HG02571 (cell line): ENCODE results near the gene NHSL2.

Source experiments
- ATAC-seq: cut with Tn5 transposase; IDR thresholded peaks from one replicate; pipeline ENCODE4 v1.9.1; 2021; ENCODE audit warnings: mild to moderate bottlenecking, moderate library complexity; ENCODE audit not compliant: unreplicated experiment

NHSL2 gene

DNA sequence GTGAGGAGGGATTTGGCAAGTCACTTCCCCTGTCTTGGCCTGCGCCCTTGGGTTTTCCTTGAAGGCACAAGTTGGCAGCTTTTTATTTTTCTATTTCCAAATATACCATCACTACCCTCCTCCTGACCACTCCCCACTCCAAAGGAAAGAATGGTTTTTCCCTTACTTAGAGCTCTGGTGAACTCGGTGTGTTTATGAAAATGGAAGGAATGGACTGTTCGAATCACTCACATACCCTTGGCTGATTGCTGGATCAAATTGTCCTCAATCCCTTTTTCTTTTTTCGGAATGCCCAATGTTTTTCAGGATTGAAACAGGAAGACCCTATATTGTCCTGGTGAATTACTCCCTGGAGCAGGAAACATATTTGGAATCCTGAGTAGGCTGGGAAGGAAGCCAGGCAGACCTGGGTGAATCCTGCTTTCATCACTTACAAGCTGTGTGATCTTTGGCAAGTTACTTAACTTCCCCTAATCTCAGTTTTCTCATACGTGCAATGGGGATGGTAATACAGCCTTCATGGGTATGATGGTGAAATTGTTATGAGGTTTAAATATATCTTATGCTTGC is 150.4 kb downstream of the NHSL2 start:
- ATAC-seq: no peak

- no peak for ATAC-seq
Measured at GRCh38 chrX:72062916-72063315, 152.3 kb downstream of the NHSL2 start.

GRCh38 chrX:72069350-72070160 is 158.9 kb downstream of the NHSL2 start:
- no peak for ATAC-seq

DNA sequence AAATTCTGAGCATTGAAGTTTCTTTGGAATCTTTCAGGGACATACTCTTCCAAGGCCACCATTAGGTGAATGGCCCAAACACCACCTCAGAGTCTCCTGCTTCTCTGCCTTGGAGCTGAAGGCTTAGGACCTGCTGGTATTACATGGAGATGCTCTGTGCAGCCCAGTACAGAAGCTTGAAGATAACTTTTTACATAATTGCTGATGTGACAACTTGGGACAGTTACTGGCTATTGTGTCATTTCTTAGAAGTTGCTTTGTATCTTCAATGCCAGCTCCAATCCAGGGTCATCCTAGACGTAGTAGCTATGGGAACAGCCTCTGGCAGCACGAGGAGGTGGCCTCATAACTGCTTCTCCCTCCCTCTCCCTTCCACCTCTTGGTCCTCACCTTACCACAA is 160.6 kb downstream of the NHSL2 start:
- ATAC-seq: no peak

GRCh38 chrX:72073633-72074032 is 163.0 kb downstream of the NHSL2 start:
- ATAC-seq: no peak

GRCh38 chrX:72078411-72078810 is 167.8 kb downstream of the NHSL2 start:
- ATAC-seq: no peak

GRCh38 chrX:72079607-72080006 is 169.0 kb downstream of the NHSL2 start:
- ATAC-seq: no peak

- no peak for ATAC-seq
Measured at GRCh38 chrX:72080150-72080549, 169.5 kb downstream of the NHSL2 start.

GRCh38 chrX:72080800-72081199 is 170.2 kb downstream of the NHSL2 start:
- no peak for ATAC-seq

DNA sequence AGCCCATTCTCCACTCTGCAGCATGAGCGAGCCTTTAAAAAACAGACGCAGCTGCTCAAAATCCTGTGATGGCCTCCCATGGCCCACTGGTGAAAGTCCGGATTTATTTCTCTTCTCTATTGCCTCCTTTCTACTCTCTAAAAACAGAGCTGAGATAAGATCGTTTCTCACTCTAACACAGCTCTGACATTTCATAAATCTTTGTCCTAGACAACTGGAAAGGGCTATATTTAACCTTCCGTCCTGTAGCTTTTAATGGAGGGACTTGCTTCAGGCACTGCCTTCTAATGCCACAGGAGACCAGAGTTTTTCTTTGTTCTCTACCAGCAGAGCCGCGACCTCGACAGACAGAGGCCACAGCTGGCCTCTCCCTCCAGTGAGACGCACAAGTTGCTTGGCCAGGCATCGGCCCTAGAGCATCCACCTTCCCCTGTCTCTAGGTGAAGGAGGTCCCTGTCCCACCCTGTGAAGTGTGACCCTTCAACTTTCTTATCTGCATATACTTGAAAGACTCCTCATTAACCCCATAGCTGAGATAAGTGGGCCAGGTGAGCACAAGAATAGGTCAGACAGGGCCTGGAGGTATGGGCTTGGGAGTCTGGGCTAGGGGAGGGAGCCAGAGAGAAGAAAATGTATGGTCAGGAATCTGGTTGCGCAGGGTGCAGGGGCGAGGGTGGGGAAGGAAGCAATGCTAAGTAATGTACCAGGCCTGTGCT is 171.1 kb downstream of the NHSL2 start:
- no peak for ATAC-seq

- no peak for ATAC-seq
Measured at GRCh38 chrX:72083291-72083690, 172.6 kb downstream of the NHSL2 start.

DNA sequence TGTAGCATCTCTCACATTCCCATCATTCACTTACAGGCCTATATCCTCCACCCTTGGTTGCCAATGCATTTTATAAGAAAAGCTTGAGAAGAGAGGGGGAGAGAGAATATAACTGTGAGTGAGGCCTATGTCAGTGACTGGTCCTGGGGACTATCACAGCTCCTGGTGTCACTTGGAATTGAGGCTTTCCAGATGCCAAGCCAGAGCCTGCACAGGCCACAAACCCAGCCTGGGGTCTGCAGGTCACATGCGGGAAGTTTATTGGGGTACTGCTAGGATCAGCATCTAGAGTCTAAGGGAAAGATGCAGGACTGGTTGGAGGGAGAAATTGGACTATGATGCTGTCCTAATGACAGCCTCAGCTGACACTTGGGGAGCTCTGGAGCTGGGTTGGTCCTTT is 173.5 kb downstream of the NHSL2 start:
- no peak for ATAC-seq

DNA sequence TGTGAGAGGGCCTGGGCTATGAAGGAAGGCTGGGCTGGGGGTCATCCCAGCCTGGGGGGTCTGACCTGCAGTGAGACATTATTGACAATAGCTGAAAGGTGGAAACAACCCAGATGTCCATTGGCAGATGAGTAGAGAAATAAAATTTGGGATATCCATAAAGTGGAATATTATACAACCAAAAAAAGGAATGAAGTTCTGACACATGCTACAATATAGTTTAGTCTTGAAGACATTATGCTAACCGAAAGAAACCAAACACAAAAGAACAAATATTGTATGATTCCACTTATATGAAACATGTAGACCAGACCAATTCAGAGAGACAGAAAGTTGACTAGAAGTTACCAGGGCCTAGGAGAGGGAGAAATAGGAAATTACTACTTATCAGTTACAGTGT is 176.3 kb downstream of the NHSL2 start:
- ATAC-seq: no peak

GRCh38 chrX:72088761-72089160 is 178.1 kb downstream of the NHSL2 start:
- ATAC-seq: no peak

DNA sequence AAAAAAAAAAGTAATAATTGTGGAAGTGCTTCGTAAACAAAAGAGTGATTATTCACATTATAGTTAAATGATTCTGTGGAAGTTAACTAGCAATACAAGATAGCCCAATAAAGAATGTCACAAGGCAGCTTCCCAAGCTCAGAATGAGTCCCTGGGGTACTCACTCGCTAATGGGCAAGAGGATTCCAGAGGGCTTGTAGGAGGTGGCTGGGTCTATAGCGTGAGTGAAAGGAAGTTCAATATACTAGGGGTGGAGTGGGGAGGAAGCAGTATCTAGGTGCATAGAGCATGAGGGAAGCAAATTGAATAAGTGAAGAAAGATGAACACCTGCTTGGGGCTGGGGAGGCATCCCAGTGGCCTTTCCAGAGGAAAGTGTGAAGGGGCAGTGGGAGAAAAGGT is 178.6 kb downstream of the NHSL2 start:
- no peak for ATAC-seq

GRCh38 chrX:72094894-72095293 is 184.2 kb downstream of the NHSL2 start:
- peak; percentile 53 for ATAC-seq

DNA sequence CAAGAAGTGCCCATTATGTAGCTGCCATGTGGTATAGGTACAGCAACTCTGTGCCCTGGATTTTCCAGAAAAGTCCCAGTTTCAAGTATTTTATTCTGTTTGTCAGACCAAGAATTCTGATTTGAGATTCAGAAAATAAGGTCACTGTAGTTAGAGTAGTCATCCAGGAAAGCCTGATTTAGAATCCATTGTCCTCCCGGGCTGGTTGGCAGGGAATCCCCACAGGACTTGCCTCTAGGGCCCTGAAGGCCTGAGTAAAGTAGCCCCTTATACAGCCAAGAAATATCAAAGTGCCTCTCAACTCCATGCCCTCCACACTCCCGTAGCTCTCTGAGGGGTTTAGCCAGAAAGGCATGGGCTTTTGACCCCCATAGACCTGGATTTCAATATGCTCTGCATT is 184.7 kb downstream of the NHSL2 start:
- ATAC-seq: no peak

GRCh38 chrX:72097098-72097497 is 186.5 kb downstream of the NHSL2 start:
- no peak for ATAC-seq

- ATAC-seq: no peak
Measured at GRCh38 chrX:72100051-72100755, 189.6 kb downstream of the NHSL2 start.

DNA sequence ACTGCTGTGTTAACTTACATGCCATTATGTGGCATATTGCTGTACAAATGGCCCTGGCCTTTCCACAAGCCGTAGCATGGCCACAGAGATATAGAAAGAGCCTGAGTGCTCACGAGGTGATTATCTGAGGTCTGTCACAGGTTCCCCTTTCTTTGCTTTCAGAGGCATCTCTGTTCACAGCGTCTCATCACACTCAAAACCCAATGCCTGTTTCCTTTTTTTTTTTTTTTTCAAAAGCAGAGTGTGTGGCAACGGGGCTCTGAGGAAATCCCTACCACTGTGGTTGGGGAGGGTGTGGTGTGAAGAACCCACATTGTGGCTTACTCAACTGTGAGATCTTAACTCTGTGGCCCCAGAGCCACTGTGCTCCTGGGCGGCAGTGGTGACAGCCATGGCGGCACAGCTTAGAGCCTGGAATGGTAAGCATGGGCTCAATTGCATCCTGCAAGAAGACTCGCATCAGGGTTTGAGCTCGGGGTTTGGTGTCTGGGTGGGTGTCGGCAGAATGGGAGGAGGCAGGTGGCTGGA is 190.2 kb downstream of the NHSL2 start:
- ATAC-seq: peak; percentile 69

DNA sequence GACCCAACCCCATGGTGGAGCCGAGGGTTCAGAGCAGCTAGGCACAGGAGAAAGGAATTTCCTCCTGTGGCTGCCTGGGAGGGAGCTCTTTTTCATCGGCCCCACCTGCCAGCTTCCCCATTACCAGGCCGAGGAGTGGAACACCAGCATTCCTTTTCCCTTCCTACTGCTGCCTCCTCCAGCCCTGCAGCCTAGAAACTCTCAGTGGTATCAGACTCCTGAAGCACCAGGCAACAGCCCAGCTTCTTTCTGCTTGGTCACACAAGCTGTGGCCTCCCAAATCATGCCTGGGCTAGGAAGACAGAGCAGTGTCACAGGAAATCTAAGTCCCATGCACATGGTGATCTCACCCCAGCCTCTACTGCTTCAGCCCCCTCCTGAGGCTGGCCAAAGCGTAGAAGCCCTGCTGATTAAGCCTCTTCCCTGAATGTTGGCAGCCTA is 191.0 kb downstream of the NHSL2 start:
- no peak for ATAC-seq
